Measurements from ENCODE around the gene EPN3.

- no peak for TF ChIP-seq EZH2phosphoT487 (IDR thresholded peaks at IDR 0.05)
- TF ChIP-seq, protein P1, sequence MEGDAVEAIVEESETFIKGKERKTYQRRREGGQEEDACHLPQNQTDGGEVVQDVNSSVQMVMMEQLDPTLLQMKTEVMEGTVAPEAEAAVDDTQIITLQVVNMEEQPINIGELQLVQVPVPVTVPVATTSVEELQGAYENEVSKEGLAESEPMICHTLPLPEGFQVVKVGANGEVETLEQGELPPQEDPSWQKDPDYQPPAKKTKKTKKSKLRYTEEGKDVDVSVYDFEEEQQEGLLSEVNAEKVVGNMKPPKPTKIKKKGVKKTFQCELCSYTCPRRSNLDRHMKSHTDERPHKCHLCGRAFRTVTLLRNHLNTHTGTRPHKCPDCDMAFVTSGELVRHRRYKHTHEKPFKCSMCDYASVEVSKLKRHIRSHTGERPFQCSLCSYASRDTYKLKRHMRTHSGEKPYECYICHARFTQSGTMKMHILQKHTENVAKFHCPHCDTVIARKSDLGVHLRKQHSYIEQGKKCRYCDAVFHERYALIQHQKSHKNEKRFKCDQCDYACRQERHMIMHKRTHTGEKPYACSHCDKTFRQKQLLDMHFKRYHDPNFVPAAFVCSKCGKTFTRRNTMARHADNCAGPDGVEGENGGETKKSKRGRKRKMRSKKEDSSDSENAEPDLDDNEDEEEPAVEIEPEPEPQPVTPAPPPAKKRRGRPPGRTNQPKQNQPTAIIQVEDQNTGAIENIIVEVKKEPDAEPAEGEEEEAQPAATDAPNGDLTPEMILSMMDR (IDR thresholded peaks at IDR 0.05), result no peak
These were observed 37.2 kb upstream of the EPN3 start for GRCh38 chr17:50495217-50495823.
